Common myeloid progenitor, CD34-positive (primary cell): ENCODE data around the gene ITGA6.
"Not testable (repeated sequence)": the region's sequence is repeated elsewhere in the genome, so short reads cannot be mapped to it uniquely, and the experiment has no call there.

Source experiments
- CTCF ChIA-PET: fragments of 350-600 bp; sonication (Branson Sonifier 250); formaldehyde crosslinking; loops from one replicate; lab custom pipeline; 2021; ENCODE audit warnings: antibody characterized with exemption; lab: Charles Lee
- POLR2A ChIA-PET: fragments of 350-600 bp; sonication (Branson Sonifier 250); formaldehyde crosslinking; loops from one replicate; lab custom pipeline; 2021; ENCODE audit warnings: antibody characterized with exemption; lab: Charles Lee
- DNase-seq, 3 donors: peaks; one replicate each; pipeline versions ENCODE4 v3.0.0 to v3.0.0-alpha.2; 2013
- H3K27ac ChIP-seq, 2 experiments: 1 replicate in 1 of 2; 2 replicates in 1 of 2; pipeline ENCODE4 v1.7.0; 2013; ENCODE audit warnings: inconsistent platforms in 2 of 2, low read length in 2 of 2, mild to moderate bottlenecking in 2 of 2, low read depth in 1 of 2, moderate library complexity in 1 of 2; ENCODE audit not compliant: severe bottlenecking in 2 of 2, insufficient read depth in 1 of 2, poor library complexity in 1 of 2
- H3K27me3 ChIP-seq, 5 experiments: replicated peaks in 2 of 5; 1 replicate in 3 of 5; 2 replicates in 2 of 5; pipeline versions ENCODE4 v1.6.1 to v1.7.0; 2013; ENCODE audit warnings: low read length in 4 of 5, mild to moderate bottlenecking in 2 of 5, moderate library complexity in 2 of 5, inconsistent platforms in 1 of 5; ENCODE audit not compliant: insufficient read depth in 5 of 5, control insufficient read depth in 4 of 5
- H3K36me3 ChIP-seq, 4 experiments: 1 replicate in 2 of 4; 2 replicates in 2 of 4; pipeline versions ENCODE4 v1.6.1 to v1.7.0; 2013; ENCODE audit warnings: low read length in 3 of 4, control low read depth in 1 of 4, mild to moderate bottlenecking in 1 of 4; ENCODE audit not compliant: control insufficient read depth in 4 of 4, insufficient read depth in 4 of 4
- H3K4me1 ChIP-seq, 4 experiments: 1 replicate in 3 of 4; 2 replicates in 1 of 4; pipeline versions ENCODE4 v1.6.1 to v1.7.1; 2013; ENCODE audit warnings: low read length in 3 of 4, mild to moderate bottlenecking in 3 of 4, control low read depth in 1 of 4, inconsistent platforms in 1 of 4, moderate library complexity in 1 of 4; ENCODE audit not compliant: control insufficient read depth in 4 of 4, insufficient read depth in 4 of 4; ENCODE audit errors: control extremely low read depth in 1 of 4
- H3K4me3 ChIP-seq, 7 experiments: 1 replicate in 4 of 7; 2 replicates in 3 of 7; pipeline versions ENCODE4 v1.5.1 to v1.7.0; 2013; ENCODE audit warnings: mild to moderate bottlenecking in 7 of 7, low read length in 6 of 7, moderate library complexity in 6 of 7, inconsistent platforms in 2 of 7, low read depth in 2 of 7, control low read depth in 1 of 7; ENCODE audit not compliant: insufficient read depth in 4 of 7, control insufficient read depth in 1 of 7; ENCODE audit errors: extremely low read depth in 1 of 7
- H3K9me3 ChIP-seq, 5 experiments: 1 replicate in 4 of 5; 2 replicates in 1 of 5; pipeline versions ENCODE4 v1.6.1 to v1.7.1; 2013; ENCODE audit warnings: low read length in 4 of 5, mild to moderate bottlenecking in 2 of 5, inconsistent platforms in 1 of 5, low read depth in 1 of 5, moderate library complexity in 1 of 5; ENCODE audit not compliant: control insufficient read depth in 4 of 5, insufficient read depth in 2 of 5; ENCODE audit errors: control extremely low read depth in 1 of 5
- WGBS: methylation state at CpG from one replicate; pipeline ENCODE4 v1.1.5; 2013; ENCODE audit not compliant: insufficient coverage; 5-methylcytosine and 5-hydroxymethylcytosine counted together

Gene ITGA6

GRCh38 chr2:172525601-172526000 is 98.2 kb downstream of the ITGA6 start:
- whole genome bisulfite sequencing, result 100% methylated on average over 4 of the region's 4 CpGs
- H3K9me3 ChIP-seq, result peaks cover 3 to 30% (median 22%) of the 10 kb centered on the region in 5 experiments
- H3K4me1 ChIP-seq, result no peaks in the 10 kb centered on the region
- H3K36me3 ChIP-seq, result peaks cover 0 to 6% (median 1%) of the 10 kb centered on the region in 4 experiments
- no peak overlapping the region for H3K4me3 ChIP-seq
- POLR2A ChIA-PET, result no interaction called here
- CTCF ChIA-PET, result no interaction called here
- H3K27me3 ChIP-seq, result no peaks in the 10 kb centered on the region
- peak in 2 of 3 donors; percentile 25 to 30 for DNase-seq
- no peak overlapping the region for H3K27ac ChIP-seq

- no peak for DNase-seq
- Histone ChIP-seq H3K27ac (no peak overlapping the region), H3K4me1 (no peaks in the 10 kb centered on the region), H3K4me3 (no peak overlapping the region), H3K27me3 (no peaks in the 10 kb centered on the region), H3K36me3 (peaks cover 0 to 9% (median 1%) of the 10 kb centered on the region in 4 experiments), H3K9me3 (peaks cover 3 to 49% (median 38%) of the 10 kb centered on the region in 5 experiments)
- ChIA-PET CTCF (no interaction called here), POLR2A (no interaction called here)
- 100% methylated on average over 1 of the region's 2 CpGs for WGBS
Observed at GRCh38 chr2:172531309-172531708, 103.9 kb downstream of the ITGA6 start.

GRCh38 chr2:172532461-172532860 is 105.1 kb downstream of the ITGA6 start:
- H3K27ac ChIP-seq, H3K4me3 ChIP-seq, DNase-seq, H3K4me1 ChIP-seq, H3K36me3 ChIP-seq, CTCF ChIA-PET, H3K27me3 ChIP-seq: not testable (repeated sequence)
- peaks cover 3 to 47% (median 37%) of the 10 kb centered on the region in 5 experiments for H3K9me3 ChIP-seq
- POLR2A ChIA-PET, result interaction anchor here (0.7 kb wide), 1 partner anchor 826 kb away, joined by 3 read pairs; no protein-coding TSS in a partner anchor
- no CpG with 5 or more reads among the region's 2 CpGs for WGBS

- WGBS, result 100% methylated on average over 1 of the region's 1 CpG
- H3K9me3 ChIP-seq, result peaks cover 3 to 47% (median 37%) of the 10 kb centered on the region in 5 experiments
- no peaks in the 10 kb centered on the region for H3K4me1 ChIP-seq
- POLR2A ChIA-PET, result no interaction called here
- DNase-seq, result no peak
- CTCF ChIA-PET, result no interaction called here
- H3K4me3 ChIP-seq, result no peak overlapping the region
- peaks cover 0 to 9% (median 1%) of the 10 kb centered on the region in 4 experiments for H3K36me3 ChIP-seq
- no peak overlapping the region for H3K27ac ChIP-seq
- no peaks in the 10 kb centered on the region for H3K27me3 ChIP-seq
Observed at GRCh38 chr2:172533687-172534086, 106.3 kb downstream of the ITGA6 start.

- peaks cover 3 to 52% (median 43%) of the 10 kb centered on the region in 5 experiments for H3K9me3 ChIP-seq
- ChIA-PET POLR2A (no interaction called here), CTCF (no interaction called here)
- no peaks in the 10 kb centered on the region for H3K4me1 ChIP-seq
- H3K27ac ChIP-seq, result no peak overlapping the region
- H3K4me3 ChIP-seq, result no peak overlapping the region
- H3K36me3 ChIP-seq, result peaks cover 0 to 7% (median 1%) of the 10 kb centered on the region in 4 experiments
- H3K27me3 ChIP-seq, result no peaks in the 10 kb centered on the region
- no peak for DNase-seq
- WGBS, result 100% methylated on average over 1 of the region's 3 CpGs
Observed at GRCh38 chr2:172535119-172535518, 107.7 kb downstream of the ITGA6 start.

GRCh38 chr2:172537851-172538250 is 110.5 kb downstream of the ITGA6 start:
- DNase-seq, H3K27me3 ChIP-seq, H3K4me3 ChIP-seq, H3K27ac ChIP-seq, CTCF ChIA-PET, H3K4me1 ChIP-seq, POLR2A ChIA-PET, H3K36me3 ChIP-seq: not testable (repeated sequence)
- WGBS, result 100% methylated on average over 3 of the region's 37 CpGs
- peaks cover 0 to 47% (median 32%) of the 10 kb centered on the region in 5 experiments for H3K9me3 ChIP-seq

- DNase-seq, result no peak
- H3K27ac ChIP-seq, result no peak overlapping the region
- H3K36me3 ChIP-seq, result peaks cover 0 to 3% (median 0%) of the 10 kb centered on the region in 4 experiments
- H3K4me3 ChIP-seq, result no peak overlapping the region
- peaks cover 0 to 38% (median 23%) of the 10 kb centered on the region in 5 experiments for H3K9me3 ChIP-seq
- POLR2A ChIA-PET, result no interaction called here
- 94% methylated on average over 3 of the region's 4 CpGs for WGBS
- CTCF ChIA-PET, result interaction anchor here (1.0 kb wide), 1 partner anchor 14 kb away, joined by 3 read pairs; no protein-coding TSS in a partner anchor
- H3K4me1 ChIP-seq, result no peaks in the 10 kb centered on the region
- H3K27me3 ChIP-seq, result no peaks in the 10 kb centered on the region
Observed at GRCh38 chr2:172539767-172540166, 112.4 kb downstream of the ITGA6 start.
